ENCODE measurements around the gene BPIFA1. TPM values are rescaled to one million over a fixed set of nuclear protein-coding genes. Genes with fewer than 3 reads are reported as not detected.

Gene BPIFA1
- polyA plus RNA-seq, 1 donor from 2014 or later, result not detected

DNA sequence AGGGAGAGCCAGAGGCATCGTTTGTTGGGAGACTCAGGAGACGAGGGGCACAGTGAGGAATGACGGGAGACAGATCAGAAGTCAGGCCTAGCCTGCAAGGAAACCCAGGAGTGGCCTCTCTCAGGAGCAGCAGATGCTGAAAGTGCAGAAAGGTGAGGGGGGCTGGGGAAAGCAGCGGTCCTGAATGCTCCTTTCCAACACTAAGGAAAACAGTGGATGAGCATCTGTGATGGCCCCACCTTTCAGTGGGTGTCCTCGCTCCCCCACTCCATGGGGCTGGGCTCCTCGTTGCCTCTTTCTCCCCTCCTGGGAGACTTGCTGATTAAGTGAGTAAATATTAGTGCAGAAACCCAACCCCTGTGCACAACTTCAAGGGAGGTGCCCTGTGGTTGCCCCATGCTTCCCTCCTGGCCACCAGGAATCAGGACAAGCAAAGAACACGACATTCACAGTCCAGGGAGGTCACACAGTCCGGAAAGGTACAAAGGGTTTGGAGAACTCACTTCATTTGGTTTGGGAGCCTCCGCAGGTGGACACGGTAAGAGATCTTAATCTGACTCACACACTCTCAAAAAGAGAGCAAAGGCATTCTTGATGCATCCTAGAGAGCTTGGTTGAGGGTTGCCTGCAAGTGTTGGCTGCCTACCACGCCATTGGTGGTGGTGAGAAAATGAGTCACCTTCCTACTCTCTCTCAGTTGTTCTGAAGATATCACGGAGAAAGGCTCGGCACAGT, 37.5 kb downstream of the BPIFA1 start:
- Histone ChIP-seq H3K36me3 (ENCODE audit: insufficient read depth, low read length) (no peaks in the 10 kb centered on the region), H3K27me3 (ENCODE audit: insufficient read depth, low read depth, low read length) (no peaks in the 10 kb centered on the region), H3K9me2 (ENCODE audit: insufficient read depth, low read length) (no peaks in the 10 kb centered on the region), H3K79me2 (replicated peaks; ENCODE audit: insufficient read depth, low read length) (no peaks in the 10 kb centered on the region), H3K4me2 (ENCODE audit: low read length) (no peak overlapping the region), H4K20me1 (ENCODE audit: insufficient read depth) (no peaks in the 10 kb centered on the region), H3K9ac (ENCODE audit: low read length) (no peak overlapping the region), H3K4me3 (ENCODE audit: low read length) (no peak overlapping the region), H3K9me3 (ENCODE audit: low read length) (no peaks in the 10 kb centered on the region), H3K27ac (ENCODE audit: low read length) (no peak overlapping the region), H2AFZ (ENCODE audit: low read depth, low read length) (no peak overlapping the region), H3F3A (ENCODE audit: insufficient read depth, low read length, poor library complexity, severe bottlenecking) (no peaks in the 10 kb centered on the region)
- TF ChIP-seq EP300 (conservative IDR thresholded peaks at IDR 0.05; ENCODE audit: poor library complexity, severe bottlenecking), result no peak
- TF ChIP-seq TAF1 (IDR thresholded peaks at IDR 0.05; ENCODE audit: low read depth), result no peak
- TF ChIP-seq RAD21 (conservative IDR thresholded peaks at IDR 0.05), result no peak
- TF ChIP-seq, protein P1, sequence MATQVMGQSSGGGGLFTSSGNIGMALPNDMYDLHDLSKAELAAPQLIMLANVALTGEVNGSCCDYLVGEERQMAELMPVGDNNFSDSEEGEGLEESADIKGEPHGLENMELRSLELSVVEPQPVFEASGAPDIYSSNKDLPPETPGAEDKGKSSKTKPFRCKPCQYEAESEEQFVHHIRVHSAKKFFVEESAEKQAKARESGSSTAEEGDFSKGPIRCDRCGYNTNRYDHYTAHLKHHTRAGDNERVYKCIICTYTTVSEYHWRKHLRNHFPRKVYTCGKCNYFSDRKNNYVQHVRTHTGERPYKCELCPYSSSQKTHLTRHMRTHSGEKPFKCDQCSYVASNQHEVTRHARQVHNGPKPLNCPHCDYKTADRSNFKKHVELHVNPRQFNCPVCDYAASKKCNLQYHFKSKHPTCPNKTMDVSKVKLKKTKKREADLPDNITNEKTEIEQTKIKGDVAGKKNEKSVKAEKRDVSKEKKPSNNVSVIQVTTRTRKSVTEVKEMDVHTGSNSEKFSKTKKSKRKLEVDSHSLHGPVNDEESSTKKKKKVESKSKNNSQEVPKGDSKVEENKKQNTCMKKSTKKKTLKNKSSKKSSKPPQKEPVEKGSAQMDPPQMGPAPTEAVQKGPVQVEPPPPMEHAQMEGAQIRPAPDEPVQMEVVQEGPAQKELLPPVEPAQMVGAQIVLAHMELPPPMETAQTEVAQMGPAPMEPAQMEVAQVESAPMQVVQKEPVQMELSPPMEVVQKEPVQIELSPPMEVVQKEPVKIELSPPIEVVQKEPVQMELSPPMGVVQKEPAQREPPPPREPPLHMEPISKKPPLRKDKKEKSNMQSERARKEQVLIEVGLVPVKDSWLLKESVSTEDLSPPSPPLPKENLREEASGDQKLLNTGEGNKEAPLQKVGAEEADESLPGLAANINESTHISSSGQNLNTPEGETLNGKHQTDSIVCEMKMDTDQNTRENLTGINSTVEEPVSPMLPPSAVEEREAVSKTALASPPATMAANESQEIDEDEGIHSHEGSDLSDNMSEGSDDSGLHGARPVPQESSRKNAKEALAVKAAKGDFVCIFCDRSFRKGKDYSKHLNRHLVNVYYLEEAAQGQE (IDR thresholded peaks at IDR 0.05; ENCODE audit: borderline replicate concordance), result no peak

DNA sequence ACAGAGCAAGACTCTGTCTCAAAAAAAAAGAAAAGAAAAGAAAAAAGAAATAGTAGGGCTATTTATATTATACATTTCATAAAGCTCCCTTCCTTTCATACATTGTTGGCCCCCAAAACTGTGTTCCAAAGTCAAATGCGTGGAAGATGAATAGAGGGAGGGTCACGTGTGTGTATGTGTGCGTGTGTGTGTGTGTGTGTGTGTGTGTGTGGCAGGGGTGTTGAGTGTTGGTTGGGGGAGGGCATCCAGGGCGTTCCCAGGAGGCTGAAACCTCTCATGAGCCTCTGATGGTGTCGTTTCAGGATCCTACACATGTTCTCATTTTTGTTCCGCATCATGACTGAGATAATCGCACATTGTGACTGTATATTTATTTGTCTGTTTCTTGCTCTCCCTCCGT, 39.4 kb downstream of the BPIFA1 start:
- Histone ChIP-seq H3K27me3 (ENCODE audit: insufficient read depth, low read depth, low read length) (no peaks in the 10 kb centered on the region), H2AFZ (ENCODE audit: low read depth, low read length) (no peak overlapping the region), H4K20me1 (ENCODE audit: insufficient read depth) (no peaks in the 10 kb centered on the region), H3K4me2 (ENCODE audit: low read length) (no peak overlapping the region), H3K27ac (ENCODE audit: low read length) (no peak overlapping the region), H3K79me2 (replicated peaks; ENCODE audit: insufficient read depth, low read length) (no peaks in the 10 kb centered on the region), H3K4me3 (ENCODE audit: low read length) (no peak overlapping the region), H3F3A (ENCODE audit: insufficient read depth, low read length, poor library complexity, severe bottlenecking) (no peaks in the 10 kb centered on the region), H3K9me3 (ENCODE audit: low read length) (no peaks in the 10 kb centered on the region), H3K36me3 (ENCODE audit: insufficient read depth, low read length) (no peaks in the 10 kb centered on the region), H3K9me2 (ENCODE audit: insufficient read depth, low read length) (no peaks in the 10 kb centered on the region), H3K9ac (ENCODE audit: low read length) (no peak overlapping the region)
- TF ChIP-seq, protein P2, sequence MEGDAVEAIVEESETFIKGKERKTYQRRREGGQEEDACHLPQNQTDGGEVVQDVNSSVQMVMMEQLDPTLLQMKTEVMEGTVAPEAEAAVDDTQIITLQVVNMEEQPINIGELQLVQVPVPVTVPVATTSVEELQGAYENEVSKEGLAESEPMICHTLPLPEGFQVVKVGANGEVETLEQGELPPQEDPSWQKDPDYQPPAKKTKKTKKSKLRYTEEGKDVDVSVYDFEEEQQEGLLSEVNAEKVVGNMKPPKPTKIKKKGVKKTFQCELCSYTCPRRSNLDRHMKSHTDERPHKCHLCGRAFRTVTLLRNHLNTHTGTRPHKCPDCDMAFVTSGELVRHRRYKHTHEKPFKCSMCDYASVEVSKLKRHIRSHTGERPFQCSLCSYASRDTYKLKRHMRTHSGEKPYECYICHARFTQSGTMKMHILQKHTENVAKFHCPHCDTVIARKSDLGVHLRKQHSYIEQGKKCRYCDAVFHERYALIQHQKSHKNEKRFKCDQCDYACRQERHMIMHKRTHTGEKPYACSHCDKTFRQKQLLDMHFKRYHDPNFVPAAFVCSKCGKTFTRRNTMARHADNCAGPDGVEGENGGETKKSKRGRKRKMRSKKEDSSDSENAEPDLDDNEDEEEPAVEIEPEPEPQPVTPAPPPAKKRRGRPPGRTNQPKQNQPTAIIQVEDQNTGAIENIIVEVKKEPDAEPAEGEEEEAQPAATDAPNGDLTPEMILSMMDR (IDR thresholded peaks at IDR 0.05; ENCODE audit: poor library complexity, severe bottlenecking), result no peak
- TF ChIP-seq, protein P1 (IDR thresholded peaks at IDR 0.05; ENCODE audit: borderline replicate concordance), result no peak
- TF ChIP-seq EZH2 (IDR thresholded peaks at IDR 0.05; ENCODE audit: borderline replicate concordance, insufficient read depth, low read length, poor library complexity, severe bottlenecking) (no peak), RAD21 (conservative IDR thresholded peaks at IDR 0.05) (no peak), MXI1 (conservative IDR thresholded peaks at IDR 0.05; ENCODE audit: poor library complexity, severe bottlenecking) (no peak), POLR2AphosphoS5 (IDR thresholded peaks at IDR 0.05) (no peak), TAF1 (IDR thresholded peaks at IDR 0.05; ENCODE audit: low read depth) (no peak), EP300 (conservative IDR thresholded peaks at IDR 0.05; ENCODE audit: poor library complexity, severe bottlenecking) (no peak), SMC3 (conservative IDR thresholded peaks at IDR 0.05; ENCODE audit: poor library complexity) (no peak)

Measured in neural cell (in vitro differentiated cells).